Fibroblast of pulmonary artery (primary cell): Measurements from ENCODE around the gene MAPK8IP3.
"Not testable (repeated sequence)": the region's sequence is repeated elsewhere in the genome, so short reads cannot be mapped to it uniquely, and the experiment has no call there.

ENCODE experiments used
- DNase-seq: peaks from one replicate; pipeline ENCODE4 v3.0.0-alpha.2; 2010; ENCODE audit warnings: low read depth
- H3K4me3 ChIP-seq: replicated peaks from 2 replicates; pipeline ENCODE4 v1.5.1; 2011; ENCODE audit warnings: low read depth, mild to moderate bottlenecking, control low read depth, low read length, moderate library complexity
- CTCF ChIP-seq: IDR thresholded peaks from 2 replicates; pipeline ENCODE4 v1.5.1; 2011; ENCODE audit warnings: mild to moderate bottlenecking, control low read depth, low read length, inconsistent platforms; ENCODE audit errors: missing control alignments

Gene MAPK8IP3

GRCh38 chr16:1794908-1795666 is 89.1 kb downstream of the MAPK8IP3 start:
- H3K4me3 ChIP-seq, result no peak overlapping the region
- DNase-seq, result no peak
- no peak for TF ChIP-seq CTCF

- not testable (repeated sequence) for H3K4me3 ChIP-seq, DNase-seq
Measured at GRCh38 chr16:1799263-1799662, 93.3 kb downstream of the MAPK8IP3 start.

GRCh38 chr16:1800701-1801100 is 94.7 kb downstream of the MAPK8IP3 start:
- DNase-seq, result no peak
- TF ChIP-seq CTCF, result no peak

GRCh38 chr16:1807626-1808025 is 101.6 kb downstream of the MAPK8IP3 start:
- no peak for DNase-seq
- no peak overlapping the region for H3K4me3 ChIP-seq
- no peak for TF ChIP-seq CTCF

More at GRCh38 chr16:1800701-1801100, 94.7 kb downstream of the MAPK8IP3 start:
- H3K4me3 ChIP-seq, result no peak overlapping the region

- TF ChIP-seq CTCF, result no peak
- no peak for DNase-seq
- H3K4me3 ChIP-seq, result no peak overlapping the region
Measured at GRCh38 chr16:1808691-1809090, 102.7 kb downstream of the MAPK8IP3 start.

GRCh38 chr16:1809281-1809801 is 103.3 kb downstream of the MAPK8IP3 start:
- no peak for TF ChIP-seq CTCF
- H3K4me3 ChIP-seq, result no peak overlapping the region
- DNase-seq, result no peak

- H3K4me3 ChIP-seq, result no peak overlapping the region
- DNase-seq, result no peak
- TF ChIP-seq CTCF, result no peak
Measured at GRCh38 chr16:1810106-1810505, 104.1 kb downstream of the MAPK8IP3 start.
